ENCODE data around the gene MYL5.

The MYL5 gene

DNA sequence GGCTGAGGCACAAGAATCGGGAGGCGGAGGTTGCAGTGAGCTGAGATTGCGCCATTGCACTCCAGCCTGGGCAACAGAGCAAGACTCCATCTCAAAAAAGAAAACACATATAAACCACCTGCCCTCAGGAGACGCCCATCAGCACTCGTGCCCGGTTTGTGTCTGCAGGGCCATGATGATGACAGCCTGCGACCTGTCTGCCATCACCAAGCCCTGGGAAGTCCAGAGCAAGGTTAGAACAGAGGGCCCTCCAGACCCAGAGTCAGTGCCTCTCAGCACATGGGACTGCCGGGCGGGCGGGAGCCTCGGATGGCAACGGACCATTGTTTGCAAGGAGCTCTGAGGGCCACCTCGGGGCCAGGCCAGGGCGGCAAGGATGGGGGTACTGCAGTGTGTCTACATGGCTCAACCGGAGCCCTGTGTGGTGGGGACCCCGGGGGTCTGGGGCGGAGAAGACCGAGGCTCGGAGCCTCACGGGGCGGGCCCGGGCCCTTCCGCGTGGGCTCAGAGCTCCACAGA is 9.6 kb upstream of the MYL5 start:
- Histone ChIP-seq H3K27ac (replicated peaks) (no peak overlapping the region), H3K4me3 (replicated peaks; ENCODE audit: insufficient read depth, low read length) (no peak overlapping the region), H3K27me3 (ENCODE audit: insufficient read depth, poor library complexity, severe bottlenecking) (peaks cover 10% of the 10 kb centered on the region)
- no peak for DNase-seq (ENCODE audit: low read depth in 1 of 2, low spot score in 1 of 2)
- TF ChIP-seq, protein P1, sequence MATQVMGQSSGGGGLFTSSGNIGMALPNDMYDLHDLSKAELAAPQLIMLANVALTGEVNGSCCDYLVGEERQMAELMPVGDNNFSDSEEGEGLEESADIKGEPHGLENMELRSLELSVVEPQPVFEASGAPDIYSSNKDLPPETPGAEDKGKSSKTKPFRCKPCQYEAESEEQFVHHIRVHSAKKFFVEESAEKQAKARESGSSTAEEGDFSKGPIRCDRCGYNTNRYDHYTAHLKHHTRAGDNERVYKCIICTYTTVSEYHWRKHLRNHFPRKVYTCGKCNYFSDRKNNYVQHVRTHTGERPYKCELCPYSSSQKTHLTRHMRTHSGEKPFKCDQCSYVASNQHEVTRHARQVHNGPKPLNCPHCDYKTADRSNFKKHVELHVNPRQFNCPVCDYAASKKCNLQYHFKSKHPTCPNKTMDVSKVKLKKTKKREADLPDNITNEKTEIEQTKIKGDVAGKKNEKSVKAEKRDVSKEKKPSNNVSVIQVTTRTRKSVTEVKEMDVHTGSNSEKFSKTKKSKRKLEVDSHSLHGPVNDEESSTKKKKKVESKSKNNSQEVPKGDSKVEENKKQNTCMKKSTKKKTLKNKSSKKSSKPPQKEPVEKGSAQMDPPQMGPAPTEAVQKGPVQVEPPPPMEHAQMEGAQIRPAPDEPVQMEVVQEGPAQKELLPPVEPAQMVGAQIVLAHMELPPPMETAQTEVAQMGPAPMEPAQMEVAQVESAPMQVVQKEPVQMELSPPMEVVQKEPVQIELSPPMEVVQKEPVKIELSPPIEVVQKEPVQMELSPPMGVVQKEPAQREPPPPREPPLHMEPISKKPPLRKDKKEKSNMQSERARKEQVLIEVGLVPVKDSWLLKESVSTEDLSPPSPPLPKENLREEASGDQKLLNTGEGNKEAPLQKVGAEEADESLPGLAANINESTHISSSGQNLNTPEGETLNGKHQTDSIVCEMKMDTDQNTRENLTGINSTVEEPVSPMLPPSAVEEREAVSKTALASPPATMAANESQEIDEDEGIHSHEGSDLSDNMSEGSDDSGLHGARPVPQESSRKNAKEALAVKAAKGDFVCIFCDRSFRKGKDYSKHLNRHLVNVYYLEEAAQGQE (IDR thresholded peaks at IDR 0.05; ENCODE audit: insufficient replicate concordance, low read depth): no peak
- TF ChIP-seq POLR2AphosphoS5 (IDR thresholded peaks at IDR 0.05; ENCODE audit: low read depth): no peak
- TF ChIP-seq SPI1 (IDR thresholded peaks at IDR 0.05; ENCODE audit: borderline replicate concordance, low read depth): no peak
- no peak for TF ChIP-seq GABPA (IDR thresholded peaks at IDR 0.05; ENCODE audit: low read depth)
- no peak for TF ChIP-seq CTCF (IDR thresholded peaks at IDR 0.05; ENCODE audit: insufficient read depth, low read length)

GRCh38 chr4:665381-665750 is 9.0 kb upstream of the MYL5 start:
- Histone ChIP-seq H3K4me3 (replicated peaks; ENCODE audit: insufficient read depth, low read length) (no peak overlapping the region), H3K27me3 (ENCODE audit: insufficient read depth, poor library complexity, severe bottlenecking) (peaks cover 10% of the 10 kb centered on the region), H3K27ac (replicated peaks) (no peak overlapping the region)
- no peak for TF ChIP-seq CTCF (IDR thresholded peaks at IDR 0.05; ENCODE audit: insufficient read depth, low read length)
- TF ChIP-seq SPI1 (IDR thresholded peaks at IDR 0.05; ENCODE audit: borderline replicate concordance, low read depth): no peak
- no peak for TF ChIP-seq GABPA (IDR thresholded peaks at IDR 0.05; ENCODE audit: low read depth)
- no peak for TF ChIP-seq POLR2AphosphoS5 (IDR thresholded peaks at IDR 0.05; ENCODE audit: low read depth)
- TF ChIP-seq, protein P1 (IDR thresholded peaks at IDR 0.05; ENCODE audit: insufficient replicate concordance, low read depth): no peak
- no peak for DNase-seq (ENCODE audit: low read depth in 1 of 2, low spot score in 1 of 2)

DNA sequence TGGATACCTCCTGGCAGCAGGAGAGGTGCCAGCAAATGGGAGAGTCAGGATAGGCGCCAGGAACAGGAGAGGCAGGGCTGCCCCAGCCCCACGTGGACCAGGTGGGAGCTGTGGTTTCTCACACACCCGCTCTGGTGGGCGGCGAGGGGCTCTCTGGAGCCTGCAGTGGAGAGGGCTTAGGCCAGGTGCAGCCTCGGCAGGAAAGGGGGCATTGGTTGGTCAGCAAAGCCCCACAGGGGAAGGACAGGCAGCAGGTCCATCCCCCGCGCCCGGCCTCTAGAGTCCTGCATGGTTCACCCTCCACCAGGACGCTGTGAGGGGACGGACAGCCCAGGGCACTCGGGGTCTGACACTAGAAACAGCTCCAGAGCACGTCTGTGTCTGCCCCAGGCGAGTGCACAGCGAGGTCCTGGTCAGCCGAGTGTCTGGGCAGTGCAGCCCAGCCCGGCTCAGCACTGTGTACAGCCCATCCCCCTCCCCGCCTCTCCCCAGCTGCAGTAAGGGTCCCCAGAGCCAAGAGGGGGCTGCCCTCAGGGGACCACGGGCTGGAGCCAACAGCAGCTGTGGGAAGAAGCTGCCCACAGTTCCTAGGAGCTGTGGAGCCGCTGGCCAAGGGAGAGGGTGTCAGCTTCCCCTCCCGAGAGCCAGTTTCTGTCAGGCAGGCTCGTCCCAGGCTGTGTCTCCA is 8.4 kb upstream of the MYL5 start:
- TF ChIP-seq GABPA (IDR thresholded peaks at IDR 0.05; ENCODE audit: low read depth) (no peak), CTCF (IDR thresholded peaks at IDR 0.05; ENCODE audit: insufficient read depth, low read length) (no peak), SPI1 (IDR thresholded peaks at IDR 0.05; ENCODE audit: borderline replicate concordance, low read depth) (no peak)

DNA sequence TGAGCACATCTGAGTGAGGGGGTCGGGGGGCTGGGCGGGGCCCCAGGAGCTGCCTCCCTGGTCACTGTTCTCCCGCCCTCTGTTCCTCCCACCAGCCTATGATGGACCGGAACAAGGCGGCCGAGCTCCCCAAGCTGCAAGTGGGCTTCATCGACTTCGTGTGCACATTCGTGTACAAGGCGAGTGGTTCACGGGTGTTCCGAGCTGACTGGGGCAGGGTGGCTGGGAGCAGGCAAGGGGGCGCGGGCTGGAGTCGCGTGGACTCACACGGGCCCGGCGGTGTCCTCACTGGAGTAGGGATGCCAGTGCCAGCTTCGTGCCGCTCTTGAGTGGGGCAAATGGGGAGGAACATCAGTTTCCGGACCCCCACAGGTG is 7.9 kb upstream of the MYL5 start:
- DNase-seq (ENCODE audit: low read depth in 1 of 2, low spot score in 1 of 2): no peak
- Histone ChIP-seq H3K27me3 (ENCODE audit: insufficient read depth, poor library complexity, severe bottlenecking) (peaks cover 10% of the 10 kb centered on the region), H3K4me3 (replicated peaks; ENCODE audit: insufficient read depth, low read length) (no peak overlapping the region), H3K27ac (replicated peaks) (no peak overlapping the region)
- TF ChIP-seq CTCF (IDR thresholded peaks at IDR 0.05; ENCODE audit: insufficient read depth, low read length) (no peak), SPI1 (IDR thresholded peaks at IDR 0.05; ENCODE audit: borderline replicate concordance, low read depth) (no peak), GABPA (IDR thresholded peaks at IDR 0.05; ENCODE audit: low read depth) (no peak), POLR2AphosphoS5 (IDR thresholded peaks at IDR 0.05; ENCODE audit: low read depth) (no peak)
- TF ChIP-seq, protein P1 (IDR thresholded peaks at IDR 0.05; ENCODE audit: insufficient replicate concordance, low read depth): no peak

More for the DNA sequence above, 8.4 kb upstream of the MYL5 start:
- DNase-seq (ENCODE audit: low read depth in 1 of 2, low spot score in 1 of 2): no peak
- H3K4me3 ChIP-seq (replicated peaks; ENCODE audit: insufficient read depth, low read length): no peak overlapping the region
- H3K27ac ChIP-seq (replicated peaks): no peak overlapping the region
- peaks cover 10% of the 10 kb centered on the region for H3K27me3 ChIP-seq (ENCODE audit: insufficient read depth, poor library complexity, severe bottlenecking)

All from HL-60 (cell line).